Stomach (tissue), 4 donors: ENCODE results near the gene KRTAP5-9.

Source experiments
- CTCF ChIP-seq, 7 experiments: fragments of 450-650 bp in 4 of 7; fragments of 200-600 bp in 3 of 7; sonication (generic) in 3 of 7; IDR thresholded peaks; one replicate each; pipeline ENCODE4 v1.5.1; 2016 to 2019; ENCODE audit warnings: antibody characterized with exemption in 7 of 7, control low read depth in 2 of 7, mild to moderate bottlenecking in 1 of 7
- EP300 ChIP-seq: sonication (generic); formaldehyde crosslinking; IDR thresholded peaks from one replicate; pipeline ENCODE4 v1.6.1; 2017; ENCODE audit warnings: antibody characterized with exemption

DNA sequence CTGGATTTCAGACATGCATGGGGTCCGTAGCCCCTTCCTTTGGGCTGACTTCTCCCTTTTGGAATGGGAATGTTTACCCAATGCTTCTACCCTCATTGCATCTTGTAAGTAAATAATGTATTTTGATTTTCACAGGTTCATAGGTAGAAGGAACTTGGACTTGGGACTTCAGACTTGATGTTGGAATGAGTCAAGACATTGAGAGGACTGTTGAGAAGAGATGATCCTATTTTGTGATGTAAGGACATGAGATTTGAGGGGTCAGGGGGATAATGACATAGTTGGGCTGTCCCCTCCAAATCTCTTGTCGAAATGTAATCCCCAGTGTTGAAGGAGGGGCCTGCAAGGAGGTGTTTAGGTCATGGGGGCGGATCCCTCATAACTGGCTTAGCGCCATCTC is 16.2 kb downstream of the KRTAP5-9 start:
- TF ChIP-seq CTCF (IDR thresholded peaks at IDR 0.05) (no peak), EP300 (no peak)
